IMR-90 (cell line): ENCODE measurements around the gene ABHD2.

Experiments
- BHLHE40 ChIP-seq: fragments of 150-350 bp; IDR thresholded peaks from 2 replicates; pipeline ENCODE4 v1.6.1; 2016; ENCODE audit warnings: mild to moderate bottlenecking, low read depth, low read length
- MAFK ChIP-seq: IDR thresholded peaks from 2 replicates; pipeline ENCODE4 v1.6.1; 2012; ENCODE audit warnings: low read depth, low read length, improper control_type of control experiment
- MXI1 ChIP-seq: IDR thresholded peaks from 2 replicates; pipeline ENCODE4 v1.6.1; 2012; ENCODE audit warnings: low read depth, mild to moderate bottlenecking, low read length, moderate library complexity, borderline replicate concordance
- POLR2A ChIP-seq: IDR thresholded peaks from 2 replicates; pipeline ENCODE4 v1.6.1; 2012; ENCODE audit warnings: mild to moderate bottlenecking, low read depth, low read length
- RAD21 ChIP-seq: IDR thresholded peaks from 2 replicates; pipeline ENCODE4 v1.6.1; 2012; ENCODE audit warnings: low read length, improper control_type of control experiment
- TF ChIP-seq, protein P1 (sequence below): conservative IDR thresholded peaks from 2 replicates; pipeline ENCODE4 v1.5.1; 2012; ENCODE audit warnings: mild to moderate bottlenecking, low read depth, low read length, improper control_type of control experiment
- TF ChIP-seq, protein P2 (sequence below): fragments of 150-350 bp; IDR thresholded peaks from 2 replicates; pipeline ENCODE4 v1.6.1; 2017; ENCODE audit warnings: mild to moderate bottlenecking, antibody characterized with exemption, low read length, low read depth
- TF ChIP-seq, protein P3 (sequence below): fragments of 150-350 bp; IDR thresholded peaks from 2 replicates; pipeline ENCODE4 v1.6.1; 2016; ENCODE audit warnings: low read depth, mild to moderate bottlenecking, low read length, moderate library complexity, borderline replicate concordance

DNA sequence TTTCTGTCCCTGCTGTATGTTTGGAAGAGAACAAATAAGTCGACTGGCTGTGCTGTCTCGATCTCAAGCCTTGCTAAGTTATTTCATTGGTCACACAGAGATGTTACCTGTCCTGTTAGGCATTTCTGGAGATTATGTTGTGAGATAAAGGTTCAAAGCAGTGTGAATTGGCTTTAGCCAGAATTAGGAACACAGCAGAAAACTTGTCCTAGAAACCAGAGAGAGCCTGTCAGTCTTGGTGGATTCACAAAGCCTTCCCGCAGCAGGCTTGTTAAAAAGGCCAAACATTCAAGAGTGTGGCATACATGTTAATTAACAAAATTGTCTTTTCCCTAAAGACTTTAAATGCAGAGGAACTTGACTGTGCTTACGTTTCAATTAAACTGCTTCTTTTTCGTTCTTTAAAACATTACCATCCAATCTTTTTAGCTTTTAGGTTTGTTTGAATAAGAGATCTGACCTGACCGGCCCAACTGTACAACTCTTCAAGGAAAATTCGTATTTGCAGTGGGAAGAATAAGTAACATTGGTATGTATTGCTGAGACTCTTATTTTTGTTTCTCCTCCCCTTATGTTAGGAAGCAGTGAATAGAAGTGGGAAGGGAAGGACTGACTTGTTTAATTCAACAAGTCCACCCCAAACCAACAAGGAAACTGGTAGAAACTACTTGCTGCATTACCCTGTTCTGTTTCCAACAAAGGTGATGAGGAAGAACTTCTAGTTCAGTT, 25.2 kb downstream of the ABHD2 start:
- TF ChIP-seq, protein P1, sequence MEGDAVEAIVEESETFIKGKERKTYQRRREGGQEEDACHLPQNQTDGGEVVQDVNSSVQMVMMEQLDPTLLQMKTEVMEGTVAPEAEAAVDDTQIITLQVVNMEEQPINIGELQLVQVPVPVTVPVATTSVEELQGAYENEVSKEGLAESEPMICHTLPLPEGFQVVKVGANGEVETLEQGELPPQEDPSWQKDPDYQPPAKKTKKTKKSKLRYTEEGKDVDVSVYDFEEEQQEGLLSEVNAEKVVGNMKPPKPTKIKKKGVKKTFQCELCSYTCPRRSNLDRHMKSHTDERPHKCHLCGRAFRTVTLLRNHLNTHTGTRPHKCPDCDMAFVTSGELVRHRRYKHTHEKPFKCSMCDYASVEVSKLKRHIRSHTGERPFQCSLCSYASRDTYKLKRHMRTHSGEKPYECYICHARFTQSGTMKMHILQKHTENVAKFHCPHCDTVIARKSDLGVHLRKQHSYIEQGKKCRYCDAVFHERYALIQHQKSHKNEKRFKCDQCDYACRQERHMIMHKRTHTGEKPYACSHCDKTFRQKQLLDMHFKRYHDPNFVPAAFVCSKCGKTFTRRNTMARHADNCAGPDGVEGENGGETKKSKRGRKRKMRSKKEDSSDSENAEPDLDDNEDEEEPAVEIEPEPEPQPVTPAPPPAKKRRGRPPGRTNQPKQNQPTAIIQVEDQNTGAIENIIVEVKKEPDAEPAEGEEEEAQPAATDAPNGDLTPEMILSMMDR = no peak
- TF ChIP-seq MAFK (no peak), BHLHE40 (no peak), POLR2A (no peak), RAD21 (no peak), MXI1 (no peak)
- TF ChIP-seq, protein P2, sequence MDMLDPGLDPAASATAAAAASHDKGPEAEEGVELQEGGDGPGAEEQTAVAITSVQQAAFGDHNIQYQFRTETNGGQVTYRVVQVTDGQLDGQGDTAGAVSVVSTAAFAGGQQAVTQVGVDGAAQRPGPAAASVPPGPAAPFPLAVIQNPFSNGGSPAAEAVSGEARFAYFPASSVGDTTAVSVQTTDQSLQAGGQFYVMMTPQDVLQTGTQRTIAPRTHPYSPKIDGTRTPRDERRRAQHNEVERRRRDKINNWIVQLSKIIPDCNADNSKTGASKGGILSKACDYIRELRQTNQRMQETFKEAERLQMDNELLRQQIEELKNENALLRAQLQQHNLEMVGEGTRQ = no peak
- TF ChIP-seq, protein P3, sequence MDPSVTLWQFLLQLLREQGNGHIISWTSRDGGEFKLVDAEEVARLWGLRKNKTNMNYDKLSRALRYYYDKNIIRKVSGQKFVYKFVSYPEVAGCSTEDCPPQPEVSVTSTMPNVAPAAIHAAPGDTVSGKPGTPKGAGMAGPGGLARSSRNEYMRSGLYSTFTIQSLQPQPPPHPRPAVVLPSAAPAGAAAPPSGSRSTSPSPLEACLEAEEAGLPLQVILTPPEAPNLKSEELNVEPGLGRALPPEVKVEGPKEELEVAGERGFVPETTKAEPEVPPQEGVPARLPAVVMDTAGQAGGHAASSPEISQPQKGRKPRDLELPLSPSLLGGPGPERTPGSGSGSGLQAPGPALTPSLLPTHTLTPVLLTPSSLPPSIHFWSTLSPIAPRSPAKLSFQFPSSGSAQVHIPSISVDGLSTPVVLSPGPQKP = no peak
